Stimulated activated CD4-positive, alpha-beta T cell treated with anti-CD3 and anti-CD28 coated beads, Interleukin-12 subunit alpha, Interleukin-12 subunit beta, amount 100 ng/mL, for 24 hours (primary cell): ENCODE data around the gene ZDHHC5.
A peak's percentile ranks its signal among the peaks of the same experiment; 100 is the strongest.
"Not testable (repeated sequence)": the region's sequence is repeated elsewhere in the genome, so short reads cannot be mapped to it uniquely, and the experiment has no call there.

Experiments
- DNase-seq, 2 experiments: peaks; one replicate each; pipeline ENCODE4 v3.0.0-alpha.2; 2020; ENCODE audit warnings: low read depth in 2 of 2

ZDHHC5 gene

DNA sequence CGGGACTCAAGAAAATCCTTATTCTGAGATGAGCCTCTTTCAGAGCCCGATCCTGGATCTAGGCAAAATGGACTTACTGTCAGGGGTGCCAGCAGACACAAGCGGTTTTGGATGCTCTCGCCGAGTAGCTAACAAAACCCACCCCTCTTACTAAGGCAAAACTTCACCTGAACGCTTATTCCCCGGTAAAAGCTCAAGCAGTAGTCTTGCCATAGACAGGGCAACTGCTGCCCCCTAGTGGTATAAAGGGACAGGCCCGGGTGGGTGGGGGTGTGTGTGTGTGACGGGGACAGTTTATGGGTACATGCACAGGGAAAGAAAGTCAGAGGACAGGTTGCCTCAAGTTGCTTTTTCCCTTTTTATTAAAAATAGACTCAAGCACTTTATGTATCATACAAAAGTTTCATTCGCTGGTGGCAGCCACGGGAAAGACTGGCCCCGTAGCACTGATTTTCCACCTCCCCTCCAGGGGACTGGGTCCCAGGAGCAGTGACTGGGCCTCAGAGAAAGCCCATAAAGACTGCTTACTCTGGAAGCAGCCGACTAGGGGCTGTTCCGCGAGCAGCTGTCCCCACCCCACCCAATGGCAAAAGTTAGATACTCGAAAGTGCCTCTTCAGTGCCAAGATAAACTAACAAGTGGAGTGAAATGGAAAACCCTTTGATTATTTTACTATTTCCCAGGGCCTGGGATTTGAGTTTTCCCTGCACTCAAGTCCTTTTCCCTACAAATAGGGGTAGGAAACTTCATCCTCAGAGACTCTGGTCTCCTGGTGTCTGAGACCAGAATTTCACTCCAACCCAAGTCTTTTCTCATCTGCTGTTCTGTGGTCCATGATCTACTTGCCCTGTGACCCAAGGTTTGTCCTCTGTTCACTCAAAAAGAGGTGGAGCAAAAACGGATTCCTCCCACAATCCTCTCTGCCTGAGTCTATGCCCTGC lies 22.9 kb upstream of the ZDHHC5 start:
- DNase-seq: peak; percentile 67 to 86

DNA sequence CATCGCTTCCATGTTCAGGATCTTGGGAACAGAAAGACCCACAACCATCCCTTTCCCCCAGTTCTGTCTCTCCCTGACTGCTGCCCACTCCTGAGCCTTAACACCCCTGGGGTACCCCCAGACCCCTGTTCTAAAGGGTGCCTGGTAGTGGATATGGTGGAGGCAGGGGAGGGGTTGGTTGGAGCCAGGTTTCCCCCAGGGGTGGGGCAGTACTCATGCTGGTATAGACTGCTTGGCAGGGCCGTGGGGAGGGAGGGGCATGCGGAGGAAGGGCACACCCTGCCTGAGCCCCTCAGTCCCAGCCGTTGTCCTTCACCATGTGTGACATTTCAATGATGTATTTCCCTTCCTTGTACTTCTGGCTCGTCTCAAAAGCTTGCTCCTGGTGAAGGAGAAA lies 22.2 kb upstream of the ZDHHC5 start:
- no peak for DNase-seq

DNA sequence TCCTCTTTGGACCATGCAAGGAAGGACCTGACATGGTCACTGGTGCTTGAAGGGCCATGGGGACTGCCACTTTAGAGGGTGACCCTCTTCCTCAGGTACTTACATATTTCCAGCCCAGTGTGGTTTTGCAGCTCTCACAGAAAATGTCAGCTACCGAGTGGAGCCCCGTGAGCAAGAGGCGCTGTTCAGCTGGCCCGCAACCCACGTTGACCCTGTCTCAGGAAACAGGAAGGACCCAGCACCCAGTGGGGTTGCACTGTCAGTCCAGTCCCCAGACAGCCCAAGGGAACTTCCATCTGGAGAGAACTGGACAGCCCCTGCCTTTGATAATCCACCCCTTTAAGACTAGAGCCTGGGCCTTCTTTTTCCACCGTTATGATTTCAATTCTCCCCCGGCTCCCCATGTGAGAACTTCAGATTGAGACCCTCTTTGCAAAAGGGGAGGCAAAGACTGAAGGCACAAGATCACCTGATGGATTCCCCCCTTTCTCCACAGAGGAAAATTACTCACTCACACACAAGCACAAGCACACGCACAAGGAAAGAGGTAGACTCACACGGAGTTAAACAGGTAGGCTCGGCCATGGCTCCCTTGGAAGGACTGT lies 21.6 kb upstream of the ZDHHC5 start:
- DNase-seq: no peak

DNA sequence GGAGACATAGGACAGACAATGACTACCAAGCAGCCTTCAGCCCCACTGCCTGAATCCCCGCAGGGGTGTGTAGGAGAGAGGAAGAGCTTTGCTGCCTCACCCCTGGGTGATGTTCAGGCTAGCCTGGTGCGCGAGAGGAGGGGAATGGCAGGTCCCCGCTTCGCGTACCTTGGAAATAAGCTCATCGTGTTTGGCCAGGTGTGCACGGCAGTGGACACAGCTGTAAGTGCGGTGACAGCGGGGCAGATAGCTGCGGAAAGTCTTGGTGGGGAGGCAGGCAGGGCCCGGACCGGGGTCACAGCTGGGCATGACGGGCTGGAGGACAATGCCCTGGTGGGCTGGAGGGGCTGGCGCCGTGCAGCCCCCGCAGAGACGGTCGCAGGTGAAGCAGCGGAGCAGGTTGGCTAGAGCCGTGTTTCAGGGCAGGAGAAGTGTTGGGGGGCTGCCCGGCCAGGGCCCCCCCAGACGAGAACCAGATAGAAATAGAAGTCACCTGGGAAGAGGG lies 21.1 kb upstream of the ZDHHC5 start:
- no peak for DNase-seq

DNA sequence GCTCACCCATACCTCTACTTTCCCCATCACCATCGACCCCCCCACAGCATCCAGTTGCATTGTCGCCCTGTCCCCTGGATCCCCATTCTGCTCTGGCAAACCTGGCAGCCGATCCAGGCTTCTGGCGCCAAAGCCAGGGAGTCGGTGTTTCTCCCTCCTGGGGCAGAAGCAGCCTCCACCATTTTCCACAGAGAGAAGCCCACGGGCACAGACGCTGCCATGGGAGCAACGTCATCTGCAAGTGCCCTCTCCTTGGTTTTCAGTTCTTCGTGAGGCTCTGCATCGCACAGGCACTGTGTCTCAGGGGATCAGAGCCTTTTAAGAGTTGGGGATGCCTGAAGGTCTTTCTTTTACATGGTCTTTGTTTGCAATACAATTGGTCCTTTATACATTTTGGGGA lies 20.5 kb upstream of the ZDHHC5 start:
- no peak for DNase-seq

DNA sequence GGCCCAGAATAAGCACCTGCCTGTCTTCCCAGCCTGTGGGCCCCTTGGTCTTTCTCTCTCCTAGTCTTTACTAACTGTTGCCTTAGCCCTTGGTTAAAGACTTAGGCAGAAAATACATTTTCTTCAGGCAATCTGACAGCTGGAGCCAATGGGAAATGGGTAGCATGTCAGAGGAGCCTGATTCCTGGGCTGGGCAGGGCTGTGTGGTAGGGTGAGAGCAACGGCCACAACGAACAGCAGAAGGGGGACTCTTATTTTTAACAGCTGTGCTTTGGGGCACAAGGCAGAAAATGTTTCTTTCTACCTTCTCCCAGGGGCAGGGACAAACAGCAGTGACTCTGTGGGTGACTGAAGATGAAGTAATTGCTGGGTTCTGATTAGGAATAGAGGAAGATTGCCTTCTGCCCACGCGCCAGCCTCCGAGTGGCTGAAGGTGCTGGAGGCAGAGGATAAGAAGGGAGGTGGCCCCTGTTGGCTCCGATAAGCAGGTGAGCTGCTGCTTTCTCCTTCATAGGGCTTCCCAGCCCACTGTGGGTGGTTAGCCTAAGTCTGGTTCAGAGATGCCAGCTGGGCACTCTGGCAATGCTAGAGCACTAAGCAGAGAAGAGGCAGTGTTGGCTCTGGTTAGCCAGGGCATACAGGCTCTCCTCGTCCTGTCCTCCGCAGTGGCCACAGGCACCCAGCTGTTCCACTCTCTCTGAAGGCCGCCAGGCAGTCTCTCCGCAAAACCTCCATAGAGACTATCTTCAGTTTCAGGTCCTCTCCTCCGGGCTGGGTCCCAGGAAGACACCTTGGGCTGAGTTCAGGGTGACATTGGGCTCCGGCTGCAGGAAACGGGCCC lies 19.7 kb upstream of the ZDHHC5 start:
- DNase-seq: no peak

DNA sequence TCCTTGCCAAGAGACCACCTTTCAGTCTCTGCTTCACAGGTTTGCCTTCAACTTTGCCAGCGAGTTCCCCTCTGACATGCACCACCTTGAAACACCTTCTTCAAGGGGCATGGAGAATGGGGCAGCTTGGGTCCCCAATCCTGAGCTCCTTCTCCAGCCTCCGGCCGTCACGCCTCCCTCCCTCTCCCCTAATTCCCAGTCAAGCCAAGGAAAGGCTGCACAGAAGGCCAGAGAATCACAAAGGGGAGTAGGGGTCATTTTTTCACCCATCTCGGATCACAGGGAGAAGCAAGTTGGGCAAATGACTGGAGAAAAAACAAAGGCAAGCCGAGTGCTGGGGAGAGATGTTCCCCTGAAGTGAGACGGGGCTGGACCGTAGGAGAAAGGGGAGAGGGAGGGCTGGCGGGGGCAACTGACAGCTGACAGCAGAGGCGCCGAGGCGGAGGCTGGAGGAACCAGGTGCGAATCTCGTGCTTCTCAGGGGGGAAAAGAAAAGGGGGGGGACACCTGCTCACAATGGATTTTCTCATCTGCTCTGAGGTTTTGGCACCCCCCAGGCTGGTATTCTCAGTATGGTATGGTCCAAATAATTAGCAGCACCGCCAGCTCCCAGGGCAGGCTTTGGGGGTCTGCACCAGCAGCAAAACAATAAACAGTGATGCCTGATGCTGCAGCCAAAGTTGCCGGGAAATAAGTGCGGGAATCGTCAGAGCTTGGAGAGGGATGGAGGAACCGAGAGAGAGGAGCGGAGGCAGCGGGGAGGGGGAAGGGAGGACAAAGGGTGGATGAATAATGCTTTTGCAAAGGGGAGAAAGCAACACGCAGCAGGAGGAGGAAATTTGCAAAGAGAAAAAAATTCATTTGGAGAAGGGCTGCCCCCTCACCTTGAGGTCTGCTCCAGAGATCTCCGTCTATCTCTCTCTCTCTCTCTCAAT lies 18.8 kb upstream of the ZDHHC5 start:
- no peak for DNase-seq

DNA sequence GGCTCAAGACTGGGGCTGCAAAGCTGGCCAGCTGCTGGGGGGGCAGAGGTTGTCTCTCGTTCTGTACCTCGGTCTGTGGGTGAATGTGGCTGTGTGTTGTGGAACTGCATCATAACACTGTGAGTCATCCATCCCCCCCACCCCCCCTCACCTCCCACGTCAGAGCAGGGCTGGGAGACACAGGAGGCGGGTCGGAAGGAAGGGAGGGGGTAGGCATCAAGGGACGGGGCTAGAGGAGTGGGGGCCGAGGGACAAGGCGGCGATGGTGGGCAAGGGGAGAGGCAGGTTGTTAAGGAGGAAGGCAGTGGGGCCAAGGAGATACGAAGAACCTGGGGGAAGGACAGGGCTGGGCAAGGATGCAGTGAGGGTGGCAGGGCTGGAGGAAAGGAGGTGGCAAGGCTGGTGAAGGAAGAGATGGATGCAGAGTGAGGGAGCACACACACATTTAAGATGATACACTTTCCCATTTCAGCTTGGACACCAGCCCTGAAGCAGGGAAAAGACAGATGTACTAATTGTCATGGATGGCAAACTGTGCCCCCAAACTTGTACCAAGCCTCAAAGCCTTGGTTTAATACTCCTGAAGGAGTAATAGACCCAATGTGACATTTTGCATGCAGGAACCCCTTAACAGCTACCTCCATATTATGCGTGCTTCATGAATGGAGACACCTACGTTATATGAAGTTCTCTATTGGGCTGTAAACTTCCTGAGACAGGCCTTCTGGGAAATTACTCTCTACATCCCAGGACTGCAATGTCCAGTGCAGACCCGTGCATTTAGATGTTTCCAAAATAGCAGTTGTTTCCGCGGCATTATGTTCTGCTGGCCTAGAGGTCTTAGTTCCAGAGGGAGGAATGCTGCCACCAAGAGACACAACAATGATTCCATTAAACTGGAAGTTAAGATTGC lies 17.8 kb upstream of the ZDHHC5 start, which contains the start of gene YPEL4:
TSS of gene YPEL4 (minus strand) at position 87 of the 913 bp plus-strand sequence. CDS start 2,805 bp downstream, outside the sequence.
- peak; percentile 17 to 24 for DNase-seq

DNA sequence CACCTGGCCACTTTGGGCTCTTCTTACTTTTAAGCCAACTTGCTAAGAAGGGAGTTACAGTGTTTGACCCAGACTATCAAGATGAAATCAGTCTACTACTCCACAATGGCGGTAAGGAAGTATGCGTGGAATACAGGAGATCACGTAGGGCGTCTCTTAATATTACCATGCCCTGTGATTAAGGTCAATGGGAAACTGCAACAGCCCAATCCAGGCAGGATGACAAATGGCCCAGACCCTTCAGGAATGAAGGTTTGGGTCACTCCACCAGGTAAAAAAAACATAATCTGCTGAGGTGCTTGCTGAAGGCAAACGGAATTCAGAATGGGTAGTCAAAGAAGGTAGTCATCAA lies 17.2 kb upstream of the ZDHHC5 start:
- no peak for DNase-seq

DNA sequence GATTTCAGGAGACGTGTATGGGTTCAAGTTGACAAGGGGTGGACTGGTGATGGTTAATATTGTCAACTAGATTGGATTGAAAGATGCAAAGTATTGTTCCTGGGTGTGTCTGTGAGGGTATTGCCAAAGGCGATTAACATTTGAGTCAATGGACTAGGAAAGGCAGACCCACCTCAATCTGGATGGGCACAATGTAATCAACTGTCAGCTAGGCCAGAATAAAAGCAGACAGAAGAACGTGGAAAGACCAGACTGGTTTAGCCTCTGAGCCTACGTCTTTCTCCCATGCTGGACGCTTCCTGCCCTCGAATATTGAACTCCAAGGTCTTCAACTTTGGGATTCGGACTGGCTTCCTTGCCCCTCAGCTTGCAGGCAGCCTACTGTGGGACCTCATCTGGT lies 16.5 kb upstream of the ZDHHC5 start:
- no peak for DNase-seq

DNA sequence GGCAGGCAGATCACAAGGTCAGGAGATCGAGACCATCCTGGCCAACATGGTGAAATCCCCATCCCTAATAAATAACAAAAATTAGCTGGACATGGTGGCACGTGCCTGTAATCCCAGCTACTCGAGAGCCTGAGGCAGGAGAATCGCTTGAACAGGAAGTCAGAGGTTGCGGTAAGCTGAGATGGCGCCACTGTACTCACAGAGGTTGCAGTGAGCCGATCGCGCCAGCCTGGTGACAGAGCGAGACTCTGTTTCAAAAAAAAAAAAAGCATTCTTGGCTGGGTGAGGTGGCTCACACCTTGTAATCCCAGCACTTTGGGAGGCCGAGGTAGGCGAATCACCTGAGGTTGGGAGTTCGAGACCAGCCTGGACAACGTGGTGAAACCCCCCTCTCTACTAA lies 15.7 kb upstream of the ZDHHC5 start:
- DNase-seq: not testable (repeated sequence)

DNA sequence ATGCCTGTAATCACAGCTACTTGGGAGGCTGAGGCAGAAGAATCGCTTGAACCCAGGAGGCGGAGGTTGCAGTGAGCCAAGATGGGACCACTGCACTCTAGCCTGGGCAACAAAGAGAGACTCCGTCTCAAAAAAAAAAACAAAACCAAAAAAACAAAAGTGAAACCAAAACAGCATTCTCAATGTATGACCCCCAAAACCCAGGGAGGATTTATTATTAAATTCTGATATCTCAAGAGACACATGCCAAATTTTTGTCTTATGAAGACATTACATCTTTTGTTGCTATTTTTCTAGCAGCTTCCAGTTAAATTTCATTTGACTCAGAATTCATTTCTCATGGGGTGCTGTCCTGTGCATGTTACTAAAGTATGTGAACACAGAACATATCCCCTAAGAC lies 15.3 kb upstream of the ZDHHC5 start:
- DNase-seq: no peak

DNA sequence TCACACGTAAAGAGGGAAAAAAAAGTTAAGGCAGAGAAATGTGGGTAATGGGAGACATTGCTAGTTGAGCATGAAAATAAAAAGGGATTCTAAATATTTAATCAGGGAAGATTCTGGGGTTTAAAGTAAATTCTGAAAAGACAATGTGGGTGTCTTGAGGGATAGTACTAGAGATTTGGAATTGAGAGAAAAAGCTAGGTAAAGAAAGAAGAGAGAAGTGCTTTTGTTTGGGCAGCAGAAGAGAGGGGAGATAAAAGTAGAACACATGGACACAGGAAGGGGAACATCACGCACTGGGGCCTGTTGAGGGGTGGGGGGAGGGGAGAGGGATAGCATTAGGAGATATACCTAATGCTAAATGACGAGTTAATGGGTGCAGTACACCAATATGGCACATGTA lies 14.8 kb upstream of the ZDHHC5 start:
- no peak for DNase-seq

DNA sequence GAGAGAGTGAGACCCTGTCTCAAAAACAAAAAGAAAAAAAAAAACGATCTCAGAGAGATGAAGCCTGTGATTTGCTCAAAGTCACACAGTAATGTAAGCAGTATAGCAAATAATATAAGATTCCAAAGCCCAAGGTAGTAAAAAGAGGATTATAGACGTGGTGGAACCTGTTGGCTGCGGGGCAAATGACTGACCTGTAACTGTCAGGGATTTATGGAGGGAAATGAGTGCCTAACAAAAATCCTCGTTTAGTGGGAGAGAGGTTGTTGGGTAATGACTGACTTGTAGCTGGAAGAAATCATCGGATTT lies 11.1 kb upstream of the ZDHHC5 start:
- no peak for DNase-seq

DNA sequence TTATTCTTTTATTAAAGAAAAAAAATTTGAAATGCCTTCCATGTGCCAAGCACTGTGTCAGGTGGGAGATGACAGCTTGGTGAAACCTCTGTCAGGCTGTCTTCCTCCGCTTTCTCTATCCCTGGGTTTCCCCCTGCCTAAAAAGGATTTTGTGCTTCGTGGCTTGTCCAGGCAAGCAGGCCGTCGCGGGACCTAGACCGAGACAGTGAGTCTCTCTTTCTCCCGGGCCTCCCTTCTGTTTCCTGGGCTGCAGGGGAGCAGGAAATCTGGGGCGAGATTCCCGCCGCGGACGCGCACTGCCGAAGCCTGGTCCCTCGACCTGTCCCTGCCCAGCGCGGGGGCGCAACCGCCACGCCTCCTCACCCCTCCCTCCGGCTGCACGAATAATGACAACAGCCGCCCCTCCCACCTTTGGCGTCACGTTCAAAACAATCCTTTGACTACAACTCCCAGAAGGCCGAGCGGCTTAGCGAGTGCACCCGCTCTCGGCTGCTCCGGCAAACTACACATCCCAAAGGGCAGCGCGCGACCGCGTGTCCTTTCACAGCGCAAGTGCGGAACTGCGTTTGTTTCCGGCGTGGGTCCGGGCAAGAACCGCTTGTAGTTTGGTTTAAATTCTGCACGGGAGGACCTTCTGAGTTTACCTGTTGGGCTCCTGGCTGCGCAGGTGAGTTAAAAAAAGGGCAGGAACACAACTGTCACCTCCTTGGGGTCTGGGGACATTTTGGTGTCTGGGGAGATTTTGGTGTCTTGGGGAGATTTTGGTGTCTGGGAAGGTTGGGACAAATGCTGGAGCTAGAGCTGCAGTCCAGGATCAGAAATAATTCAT lies 10.5 kb upstream of the ZDHHC5 start, which contains the start of gene CLP1:
TSS of gene CLP1 (plus strand) at position 569 of the 829 bp plus-strand sequence. CDS start 1,715 bp downstream, outside the sequence.
- peak; percentile 99 for DNase-seq

DNA sequence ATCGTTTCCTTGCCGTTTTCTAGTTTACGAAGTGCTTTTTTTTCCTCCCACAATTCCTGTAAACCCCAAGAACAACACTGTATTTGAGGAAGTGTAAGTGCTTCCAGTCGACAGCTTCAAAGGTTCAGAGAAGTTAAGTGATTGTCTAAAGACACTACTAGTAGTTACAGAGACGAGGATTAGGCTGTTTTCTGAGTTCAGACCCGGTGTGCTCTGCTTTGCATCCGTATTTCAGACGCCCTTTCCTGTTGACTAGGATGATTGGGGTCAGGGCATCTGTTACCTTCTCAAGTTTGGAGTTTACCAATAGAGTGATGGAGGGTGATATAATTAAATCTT lies 9.9 kb upstream of the ZDHHC5 start:
- no peak for DNase-seq

DNA sequence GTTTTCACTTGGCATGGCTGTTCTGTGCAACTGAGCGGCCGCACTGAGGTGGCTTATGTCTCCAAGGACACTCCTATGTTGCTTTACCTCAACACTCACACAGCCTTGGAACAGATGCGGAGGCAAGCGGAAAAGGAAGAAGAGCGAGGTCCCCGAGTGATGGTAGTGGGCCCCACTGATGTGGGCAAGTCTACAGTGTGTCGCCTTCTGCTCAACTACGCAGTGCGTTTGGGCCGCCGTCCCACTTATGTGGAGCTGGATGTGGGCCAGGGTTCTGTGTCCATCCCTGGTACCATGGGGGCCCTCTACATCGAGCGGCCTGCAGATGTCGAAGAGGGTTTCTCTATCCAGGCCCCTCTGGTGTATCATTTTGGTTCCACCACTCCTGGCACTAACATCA lies 8.2 kb upstream of the ZDHHC5 start:
- no peak for DNase-seq

DNA sequence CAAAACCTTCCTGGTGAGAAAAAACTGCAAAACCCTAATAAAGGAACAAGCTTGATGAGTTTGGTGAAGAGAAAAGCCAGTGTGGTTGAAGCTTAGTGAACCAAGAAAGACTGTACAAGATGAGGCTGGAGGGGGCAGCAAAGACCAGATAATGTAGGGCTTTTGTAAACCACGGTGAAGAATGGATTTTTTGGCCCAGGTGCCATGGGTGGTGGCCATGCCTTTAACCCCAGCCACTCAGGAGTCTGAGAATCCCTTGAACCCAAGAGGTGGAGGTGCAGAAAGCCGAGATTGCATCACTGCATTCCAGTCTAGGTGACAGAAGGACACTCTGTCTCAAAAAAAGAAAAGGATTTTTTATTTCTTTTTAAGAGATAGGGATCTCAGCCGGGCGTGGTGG lies 5.0 kb upstream of the ZDHHC5 start:
- DNase-seq: no peak

DNA sequence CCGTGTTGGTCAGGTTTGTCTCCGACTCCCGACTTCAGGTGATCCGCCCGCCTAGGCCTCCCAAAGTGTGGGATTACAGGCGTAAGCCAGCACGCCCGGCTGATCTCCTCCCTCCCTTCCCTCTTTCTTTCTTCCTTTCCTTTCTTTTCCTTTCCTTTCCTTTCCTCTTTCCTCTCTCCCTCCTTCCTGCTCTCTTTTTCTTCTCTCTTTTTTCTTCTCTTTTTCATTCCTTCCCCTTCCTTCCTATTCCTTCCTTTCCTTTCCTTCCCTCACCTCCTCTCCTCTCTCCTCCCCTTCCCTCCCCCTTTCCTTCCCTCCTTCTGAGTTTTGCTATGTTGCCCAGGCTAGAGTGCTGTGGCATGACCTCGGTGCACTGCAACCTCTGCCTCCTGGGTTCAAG lies 3.9 kb upstream of the ZDHHC5 start:
- DNase-seq: no peak
